IPS-18a (cell line): ENCODE measurements around the gene FGFR3.

Experiments used
- H3K27ac ChIP-seq: one replicate; pipeline ENCODE4 v1.5.1; 2013; ENCODE audit warnings: low read length
- H3K27me3 ChIP-seq: one replicate; pipeline ENCODE4 v1.6.1; 2013; ENCODE audit warnings: mild to moderate bottlenecking, low read length; ENCODE audit not compliant: control insufficient read depth, insufficient read depth
- H3K36me3 ChIP-seq: one replicate; pipeline ENCODE4 v1.6.1; 2013; ENCODE audit warnings: low read depth, low read length; ENCODE audit not compliant: control insufficient read depth
- H3K4me1 ChIP-seq: one replicate; pipeline ENCODE4 v1.6.1; 2013; ENCODE audit warnings: low read depth, low read length; ENCODE audit not compliant: control insufficient read depth
- H3K4me3 ChIP-seq: one replicate; pipeline ENCODE4 v1.5.1; 2013; ENCODE audit warnings: low read length
- H3K9ac ChIP-seq: one replicate; pipeline ENCODE4 v1.6.1; 2013; ENCODE audit warnings: mild to moderate bottlenecking, low read length, moderate library complexity
- H3K9me3 ChIP-seq: one replicate; pipeline ENCODE4 v1.6.1; 2013; ENCODE audit warnings: low read depth, low read length; ENCODE audit not compliant: control insufficient read depth

The FGFR3 gene

GRCh38 chr4:1750381-1751154 is 42.5 kb upstream of the FGFR3 start:
- Histone ChIP-seq H3K9ac (no peak overlapping the region), H3K27me3 (no peaks in the 10 kb centered on the region), H3K9me3 (no peaks in the 10 kb centered on the region), H3K36me3 (no peaks in the 10 kb centered on the region), H3K4me1 (no peaks in the 10 kb centered on the region), H3K27ac (no peak overlapping the region), H3K4me3 (no peak overlapping the region)

DNA sequence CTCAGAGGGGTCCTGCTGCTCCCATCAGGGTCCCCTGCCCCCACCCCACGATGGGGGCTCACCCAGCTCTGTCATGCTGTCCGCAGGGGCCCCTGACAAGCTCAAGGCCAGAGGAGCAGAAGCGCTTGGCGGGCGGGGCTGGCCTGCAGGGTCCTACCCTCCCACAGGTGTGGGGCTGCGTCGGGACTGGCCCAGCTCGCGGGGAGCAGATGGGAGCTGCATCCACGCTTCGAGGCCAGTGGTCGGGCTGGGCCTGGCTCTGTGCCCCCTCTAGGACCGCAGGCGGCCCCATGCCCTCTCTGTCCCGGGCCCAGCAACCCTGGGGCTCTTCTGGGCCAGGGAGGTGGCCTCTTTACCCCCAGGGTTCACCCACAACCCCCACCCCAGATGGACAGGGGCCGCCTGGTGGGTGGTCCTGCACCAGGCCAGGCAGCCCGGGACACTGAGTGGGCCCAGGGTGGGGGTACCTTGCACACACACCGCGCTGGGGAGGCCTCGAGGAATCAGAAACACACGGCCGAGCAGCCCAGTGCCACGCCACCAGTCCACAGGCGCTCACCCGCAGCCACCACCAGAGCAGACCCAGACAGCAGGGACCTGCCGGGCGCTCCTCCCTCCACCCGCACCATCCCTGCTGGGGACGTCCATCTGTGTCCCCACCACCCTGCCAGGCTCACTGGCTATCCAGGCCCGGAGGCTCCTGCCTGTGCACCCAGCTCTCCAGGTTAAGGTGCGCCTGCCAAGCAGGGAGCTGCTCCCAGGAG is 41.8 kb upstream of the FGFR3 start:
- Histone ChIP-seq H3K27ac (no peak overlapping the region), H3K9ac (no peak overlapping the region), H3K4me3 (no peak overlapping the region)

DNA sequence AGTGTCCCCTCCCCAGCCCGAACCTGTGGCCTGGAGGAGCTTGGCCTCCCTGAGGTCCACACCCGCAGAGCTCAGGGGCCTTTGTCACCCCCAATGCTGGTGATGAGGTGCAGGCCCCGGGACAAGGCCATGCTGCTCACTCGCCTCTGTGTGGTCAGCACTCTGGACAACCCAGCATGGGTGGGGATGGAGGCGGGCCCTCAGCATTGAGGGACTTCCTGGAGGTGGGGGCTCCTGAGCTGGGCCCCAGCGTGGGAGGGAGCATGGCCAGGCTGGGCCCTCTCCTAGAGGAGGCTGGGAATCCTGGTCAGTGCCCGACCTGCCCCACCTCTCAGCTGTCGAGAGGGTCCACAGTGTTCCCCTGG is 41.2 kb upstream of the FGFR3 start:
- Histone ChIP-seq H3K36me3 (no peaks in the 10 kb centered on the region), H3K4me3 (no peak overlapping the region), H3K27ac (no peak overlapping the region), H3K4me1 (no peaks in the 10 kb centered on the region), H3K9ac (no peak overlapping the region), H3K27me3 (no peaks in the 10 kb centered on the region), H3K9me3 (no peaks in the 10 kb centered on the region)

More for the DNA sequence above, 41.8 kb upstream of the FGFR3 start:
- Histone ChIP-seq H3K36me3 (no peaks in the 10 kb centered on the region), H3K4me1 (no peaks in the 10 kb centered on the region), H3K9me3 (no peaks in the 10 kb centered on the region), H3K27me3 (no peaks in the 10 kb centered on the region)

DNA sequence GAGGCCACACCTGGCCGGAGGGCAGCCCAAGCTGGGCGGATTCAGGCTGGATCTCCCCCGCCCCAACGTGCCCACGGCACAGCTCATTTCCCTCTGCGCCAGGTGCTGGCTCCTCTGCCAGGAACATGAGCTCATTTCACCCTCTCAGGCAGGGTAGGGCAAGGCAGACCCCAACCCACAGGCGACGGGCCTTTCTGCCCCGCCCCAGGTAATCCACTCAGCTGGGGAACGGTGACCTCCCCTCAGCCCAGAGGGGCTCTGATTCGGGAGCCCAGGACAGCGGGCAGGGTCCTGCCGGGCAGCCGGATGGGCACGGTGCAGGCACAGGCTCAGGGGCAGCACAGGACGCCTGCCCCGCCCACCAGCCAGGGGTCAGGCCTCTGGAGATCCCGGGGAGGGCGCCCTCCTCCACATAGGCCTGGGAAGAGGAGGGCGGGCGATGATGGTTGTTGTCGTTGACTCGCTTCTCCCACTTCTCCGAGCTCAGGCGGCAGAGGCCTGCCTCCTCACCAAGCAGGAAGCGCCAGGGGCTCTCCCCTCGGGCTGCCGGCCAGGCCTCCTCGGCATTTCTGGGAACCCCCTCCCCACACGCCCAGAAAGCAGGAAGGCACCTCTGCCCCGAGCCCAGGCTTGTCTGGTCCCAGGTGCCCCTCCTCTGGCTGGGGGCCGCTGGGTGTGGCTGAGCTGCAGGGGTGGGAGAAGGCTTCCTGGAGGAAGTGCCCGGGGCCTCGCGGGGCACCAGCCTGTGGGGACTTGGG is 40.6 kb upstream of the FGFR3 start:
- Histone ChIP-seq H3K9me3 (no peaks in the 10 kb centered on the region), H3K4me1 (no peaks in the 10 kb centered on the region), H3K27ac (no peak overlapping the region), H3K9ac (no peak overlapping the region), H3K27me3 (no peaks in the 10 kb centered on the region), H3K4me3 (no peak overlapping the region), H3K36me3 (no peaks in the 10 kb centered on the region)

DNA sequence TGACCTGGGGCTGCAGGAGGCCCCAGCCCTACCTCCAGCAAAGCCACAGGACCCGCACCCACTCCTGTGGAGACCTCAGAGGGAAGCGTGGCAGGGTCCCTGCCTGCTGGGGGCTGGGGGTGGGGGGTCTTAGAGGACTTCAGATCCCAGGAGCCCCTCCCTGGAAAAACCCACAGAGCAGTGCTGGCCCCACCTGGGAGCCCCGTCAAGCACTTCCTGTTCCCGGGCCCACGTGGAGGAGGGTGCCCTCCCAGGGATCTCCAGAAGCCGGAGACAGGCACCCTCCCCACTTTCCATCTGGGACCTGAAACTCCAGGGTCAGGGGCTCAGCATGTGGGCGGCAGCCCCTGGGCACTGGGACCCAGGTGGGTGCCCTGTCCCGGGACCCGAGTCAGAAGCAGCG is 39.8 kb upstream of the FGFR3 start:
- Histone ChIP-seq H3K9me3 (no peaks in the 10 kb centered on the region), H3K4me3 (no peak overlapping the region), H3K36me3 (no peaks in the 10 kb centered on the region), H3K27me3 (no peaks in the 10 kb centered on the region), H3K27ac (no peak overlapping the region), H3K9ac (no peak overlapping the region), H3K4me1 (no peaks in the 10 kb centered on the region)

DNA sequence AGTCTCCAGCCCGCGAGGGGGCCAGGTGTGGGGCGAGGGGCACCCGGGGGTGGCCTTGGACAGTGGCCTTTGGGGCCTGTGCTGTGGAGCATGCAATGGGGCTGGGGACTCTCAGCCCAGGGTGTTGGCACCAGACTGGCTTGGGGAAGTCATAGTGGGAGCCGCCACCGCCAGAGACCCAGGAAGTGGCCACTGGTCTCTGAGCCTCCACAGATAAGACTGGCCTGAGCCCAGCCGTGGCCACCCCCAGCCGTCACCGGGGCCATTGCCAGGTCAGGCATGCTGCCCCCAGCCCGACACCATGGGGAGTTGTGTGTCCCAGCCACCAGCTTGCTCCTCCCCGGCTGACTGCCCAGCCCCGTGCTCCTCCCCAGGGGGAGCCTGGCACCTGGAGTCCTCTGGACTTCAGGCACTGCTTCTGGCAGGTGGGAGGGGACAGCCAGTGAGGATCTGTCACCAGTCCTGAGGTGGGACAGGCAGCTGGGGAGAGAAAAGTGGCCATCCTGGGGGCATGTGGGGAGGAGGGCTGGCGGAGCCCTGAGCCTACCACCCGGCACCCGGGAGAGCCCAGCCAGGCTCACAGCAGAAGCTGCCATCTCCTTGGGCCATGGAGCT is 39.3 kb upstream of the FGFR3 start:
- Histone ChIP-seq H3K27ac (no peak overlapping the region), H3K4me3 (no peak overlapping the region), H3K9me3 (no peaks in the 10 kb centered on the region), H3K9ac (no peak overlapping the region), H3K27me3 (no peaks in the 10 kb centered on the region), H3K4me1 (no peaks in the 10 kb centered on the region), H3K36me3 (no peaks in the 10 kb centered on the region)

DNA sequence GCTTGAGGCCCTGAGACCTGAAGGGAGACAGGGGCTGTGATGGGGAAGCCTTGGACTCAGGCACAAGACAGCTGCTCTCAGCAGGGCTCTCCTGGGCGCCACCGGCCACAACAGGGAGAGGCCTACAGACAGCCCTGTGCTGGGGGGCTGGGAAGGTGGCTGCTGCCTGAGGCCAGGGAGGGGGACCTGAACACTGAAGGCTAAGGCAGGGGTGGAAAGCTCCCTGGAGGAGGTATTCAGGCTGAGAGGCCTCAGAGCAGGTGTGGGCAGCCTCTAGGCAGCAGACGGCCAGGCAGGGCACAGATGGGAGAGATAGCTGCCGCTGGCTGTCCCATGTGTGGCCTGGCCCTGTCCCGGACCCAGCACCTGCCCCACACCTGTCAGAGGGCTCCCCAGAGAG is 38.8 kb upstream of the FGFR3 start:
- Histone ChIP-seq H3K4me1 (no peaks in the 10 kb centered on the region), H3K27me3 (no peaks in the 10 kb centered on the region), H3K9me3 (no peaks in the 10 kb centered on the region), H3K36me3 (no peaks in the 10 kb centered on the region), H3K27ac (no peak overlapping the region), H3K9ac (no peak overlapping the region), H3K4me3 (no peak overlapping the region)

DNA sequence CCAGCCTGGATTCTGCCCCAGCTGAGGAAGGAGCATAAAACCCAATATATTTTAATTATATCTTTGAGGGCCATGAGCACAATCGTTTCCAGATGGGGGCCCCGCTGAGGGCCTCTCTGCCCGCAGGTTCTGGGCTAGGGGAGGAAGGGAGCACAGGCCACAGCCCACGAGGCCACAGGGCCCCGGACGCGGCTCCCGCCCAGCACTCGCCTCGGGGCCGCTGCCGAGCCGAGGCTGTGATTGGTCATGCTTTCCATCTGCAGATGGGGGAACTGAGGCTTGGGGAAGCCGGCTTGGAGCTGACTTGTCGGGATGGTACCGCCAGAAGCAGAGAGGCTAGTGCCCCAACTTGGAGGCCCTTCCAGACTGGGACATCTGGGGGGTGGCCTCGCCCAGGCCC is 37.8 kb upstream of the FGFR3 start:
- no peaks in the 10 kb centered on the region for H3K27me3 ChIP-seq
- no peaks in the 10 kb centered on the region for H3K4me1 ChIP-seq
- H3K9ac ChIP-seq, result no peak overlapping the region
- no peak overlapping the region for H3K27ac ChIP-seq
- no peaks in the 10 kb centered on the region for H3K9me3 ChIP-seq
- H3K36me3 ChIP-seq, result no peaks in the 10 kb centered on the region
- H3K4me3 ChIP-seq, result no peak overlapping the region

GRCh38 chr4:1756079-1756478 is 37.0 kb upstream of the FGFR3 start:
- Histone ChIP-seq H3K27ac (no peak overlapping the region), H3K36me3 (no peaks in the 10 kb centered on the region), H3K27me3 (no peaks in the 10 kb centered on the region), H3K9ac (no peak overlapping the region), H3K9me3 (no peaks in the 10 kb centered on the region), H3K4me1 (no peaks in the 10 kb centered on the region), H3K4me3 (no peak overlapping the region)

- Histone ChIP-seq H3K27me3 (no peaks in the 10 kb centered on the region), H3K9me3 (no peaks in the 10 kb centered on the region), H3K9ac (no peak overlapping the region), H3K4me3 (no peak overlapping the region), H3K4me1 (no peaks in the 10 kb centered on the region), H3K36me3 (no peaks in the 10 kb centered on the region), H3K27ac (no peak overlapping the region)
Observed at GRCh38 chr4:1756893-1757779, 36.0 kb upstream of the FGFR3 start.
